MM.1S (cell line): ENCODE data around the gene GADD45B.

Experiments used
- CTCF ChIP-seq: fragments of 300-600 bp; sonication (generic); IDR thresholded peaks from 2 replicates; pipeline ENCODE4 v1.5.1; 2016; ENCODE audit warnings: antibody characterized with exemption, low read length, mixed read lengths
- EZH2 ChIP-seq: fragments of 300-600 bp; sonication (generic); optimal IDR thresholded peaks from 2 replicates; pipeline ENCODE3; 2017; ENCODE audit warnings: low read depth, mild to moderate bottlenecking, antibody characterized with exemption, low read length, mixed read lengths
- EZH2phosphoT487 ChIP-seq: fragments of 300-600 bp; sonication (generic); IDR thresholded peaks from 2 replicates; pipeline ENCODE4 v1.6.1; 2018; ENCODE audit warnings: antibody characterized with exemption, low read length

- TF ChIP-seq EZH2 (no peak), CTCF (no peak), EZH2phosphoT487 (no peak)
Observed at GRCh38 chr19:2436926-2437325, 39.0 kb upstream of the GADD45B start.
